Thyroid gland (tissue), 4 donors: Measurements from ENCODE around the gene NMNAT1. TPM values are rescaled to one million over a fixed set of nuclear protein-coding genes. Genes with fewer than 3 reads are reported as not detected.
"Not testable (repeated sequence)": the region's sequence is repeated elsewhere in the genome, so short reads cannot be mapped to it uniquely, and the experiment has no call there.

Experiments used
- DNase-seq, 2 donors: peaks; one replicate each; pipeline ENCODE4 v3.0.0-alpha.2; 2019
- H3K27ac ChIP-seq, 3 donors: fragments of 200-600 bp; sonication (generic); 1 replicate in 2 of 3; 2 replicates in 1 of 3; pipeline ENCODE4 v1.5.1; 2016 to 2019; ENCODE audit warnings: mild to moderate bottlenecking in 1 of 3, moderate library complexity in 1 of 3
- H3K27me3 ChIP-seq: fragments of 200-600 bp; sonication (generic); one replicate; pipeline ENCODE4 v1.5.1; 2019
- H3K36me3 ChIP-seq, 2 donors: fragments of 200-600 bp; sonication (generic); one replicate each; pipeline ENCODE4 v1.5.1; 2016 to 2019
- H3K4me1 ChIP-seq, 2 donors: fragments of 200-600 bp; sonication (generic); one replicate each; pipeline ENCODE4 v1.5.1; 2017 to 2019
- H3K4me3 ChIP-seq, 3 donors: fragments of 200-600 bp; sonication (generic); replicated peaks in 1 of 3; 1 replicate in 2 of 3; 2 replicates in 1 of 3; pipeline ENCODE4 v1.5.1; 2016; ENCODE audit warnings: mild to moderate bottlenecking in 1 of 3
- H3K9me3 ChIP-seq: fragments of 200-600 bp; sonication (generic); one replicate; pipeline ENCODE4 v1.5.1; 2017
- CTCF ChIP-seq, 6 experiments: fragments of 200-600 bp in 3 of 6; fragments of 450-650 bp in 3 of 6; sonication (generic) in 3 of 6; IDR thresholded peaks; one replicate each; pipeline ENCODE4 v1.5.1; 2016 to 2019; ENCODE audit warnings: antibody characterized with exemption in 6 of 6, mild to moderate bottlenecking in 2 of 6, inconsistent platforms in 1 of 6, moderate library complexity in 1 of 6
- POLR2A ChIP-seq, 2 donors: fragments of 450-650 bp; IDR thresholded peaks; one replicate each; pipeline ENCODE4 v1.6.1; 2017; ENCODE audit warnings: antibody characterized with exemption in 2 of 2, mild to moderate bottlenecking in 2 of 2, moderate library complexity in 1 of 2
- WGBS, 2 donors: methylation state at CpG; one replicate each; pipeline ENCODE4 v1.1.5; 2017; 5-methylcytosine and 5-hydroxymethylcytosine counted together
- intact Hi-C: fragments of 100-400 bp; cut with DNase I; formaldehyde crosslinking; loops from one replicate; pipeline ENCODE4 v1.15.1; 2023
- total RNA-seq, 4 donors: library from RNA; depleted of rRNA; stranded (reverse); fragments of >200 nt; gene quantifications; one replicate each; pipeline ENCODE4 v1.2.3, GENCODE V29; 2016

Gene NMNAT1
- total RNA-seq, 4 donors from 2014 or later = 10.7 to 18.4 (median 14.7) TPM

GRCh38 chr1:10025354-10025753, 82.1 kb downstream of the NMNAT1 start:
- Histone ChIP-seq H3K36me3 (no peaks in the 10 kb centered on the region), H3K27ac (no peak overlapping the region), H3K4me1 (peaks cover 0 to 5% of the 10 kb centered on the region in 2 donors), H3K9me3 (no peaks in the 10 kb centered on the region), H3K27me3 (no peaks in the 10 kb centered on the region), H3K4me3 (no peak overlapping the region)
- intact Hi-C loops = no loop called here
- 85 to 88% methylated on average over 2 of the region's 2 CpGs for WGBS, 2 donors
- TF ChIP-seq CTCF (IDR thresholded peaks at IDR 0.05) (no peak), POLR2A (IDR thresholded peaks at IDR 0.05) (no peak)
- no peak for DNase-seq

- H3K27ac ChIP-seq = no peak overlapping the region
- no peaks in the 10 kb centered on the region for H3K9me3 ChIP-seq
- TF ChIP-seq POLR2A (IDR thresholded peaks at IDR 0.05) = no peak
- TF ChIP-seq CTCF (IDR thresholded peaks at IDR 0.05) = no peak
- no peaks in the 10 kb centered on the region for H3K36me3 ChIP-seq
- no peak for DNase-seq
- H3K4me3 ChIP-seq = no peak overlapping the region
- peaks cover 0 to 5% of the 10 kb centered on the region in 2 donors for H3K4me1 ChIP-seq
- intact Hi-C loops = no loop called here
- no peaks in the 10 kb centered on the region for H3K27me3 ChIP-seq
Measured at GRCh38 chr1:10027027-10027426, 83.8 kb downstream of the NMNAT1 start.

GRCh38 chr1:10028956-10029500, 85.8 kb downstream of the NMNAT1 start:
- intact Hi-C loops, H3K4me1 ChIP-seq, H3K9me3 ChIP-seq, H3K27ac ChIP-seq, H3K4me3 ChIP-seq, DNase-seq, H3K36me3 ChIP-seq, H3K27me3 ChIP-seq: not testable (repeated sequence)
- WGBS, 2 donors = 84 to 87% methylated on average over 11 to 15 of the region's 24 CpGs

- WGBS, 2 donors = 76 to 78% methylated on average over 3 of the region's 3 CpGs
- intact Hi-C loops = loop anchor here (5.0 kb wide), 1 partner anchor 89 kb away; the partner anchor contains the start of genes LZIC and NMNAT1
Measured at GRCh38 chr1:10031461-10031860, 88.2 kb downstream of the NMNAT1 start.

GRCh38 chr1:10032590-10033358, 89.5 kb downstream of the NMNAT1 start, which contains the start of gene UBE4B:
Gene UBE4B (plus strand): TSS chr1:10032958. CDS start chr1:10033671, 713 bp downstream.
- Histone ChIP-seq H3K27ac (peak within 1 kb of the TSS; percentile 93 to 99 (median 97)), H3K9me3 (no peaks in the 10 kb centered on the region), H3K36me3 (no peaks in the 10 kb centered on the region), H3K27me3 (no peaks in the 10 kb centered on the region), H3K4me3 (peak within 1 kb of the TSS; percentile 42 to 99 (median 97)), H3K4me1 (peaks cover 14 to 17% of the 10 kb centered on the region in 2 donors)
- peak; percentile 98 for DNase-seq
- peak in 1 of 2 donors; percentile 66 for TF ChIP-seq POLR2A (IDR thresholded peaks at IDR 0.05)
- peak; percentile 37 to 95 (median 74) for TF ChIP-seq CTCF (IDR thresholded peaks at IDR 0.05)
- 0 to 1% methylated on average over 32 to 38 of the region's 73 CpGs for WGBS, 2 donors
- intact Hi-C loops = loop anchor here (5.0 kb wide), 1 partner anchor 90 kb away; the partner anchor contains the start of genes LZIC and NMNAT1

More at GRCh38 chr1:10031461-10031860, 88.2 kb downstream of the NMNAT1 start:
- Histone ChIP-seq H3K27ac (no peak overlapping the region), H3K9me3 (no peaks in the 10 kb centered on the region), H3K36me3 (no peaks in the 10 kb centered on the region), H3K4me1 (peaks cover 14 to 17% of the 10 kb centered on the region in 2 donors), H3K4me3 (no peak overlapping the region), H3K27me3 (no peaks in the 10 kb centered on the region)
- no peak for DNase-seq
- TF ChIP-seq CTCF (IDR thresholded peaks at IDR 0.05) (no peak), POLR2A (IDR thresholded peaks at IDR 0.05) (no peak)
